HL-60 (cell line): ENCODE measurements around the gene LCE3D.

Source experiments
- CTCF ChIP-seq: IDR thresholded peaks from one replicate; pipeline ENCODE4 v1.5.1; 2011; ENCODE audit warnings: low read length, control low read depth, inconsistent platforms; ENCODE audit not compliant: insufficient read depth
- POLR2AphosphoS5 ChIP-seq: IDR thresholded peaks from 2 replicates; pipeline ENCODE4 v1.6.1; 2012; ENCODE audit warnings: low read depth

GRCh38 chr1:152539901-152540300 is 40.4 kb downstream of the LCE3D start:
- TF ChIP-seq CTCF (no peak), POLR2AphosphoS5 (no peak)
